WTC11 (cell line): Measurements from ENCODE around the gene ITGA5. TPM values are rescaled to one million over a fixed set of nuclear protein-coding genes. Genes with fewer than 3 reads are reported as not detected.

ENCODE experiments used
- ATAC-seq: fragments of 200-7000 bp; cut with Tn5 transposase; 2 replicates; pipeline ENCODE4 v1.10.0; 2021; ENCODE audit warnings: mild to moderate bottlenecking, moderate library complexity
- CTCF ChIA-PET: fragments of 300-600 bp; sonication (Branson Sonifier 250); formaldehyde crosslinking; loops from one replicate; lab custom pipeline; 2021; ENCODE audit warnings: antibody characterized with exemption; lab: Charles Lee
- POLR2A ChIA-PET: fragments of 350-600 bp; sonication (Branson Sonifier 250); formaldehyde crosslinking; loops from one replicate; lab custom pipeline; 2021; ENCODE audit warnings: antibody characterized with exemption; lab: Charles Lee
- DNase-seq: peaks from one replicate; pipeline ENCODE4 v3.0.0; 2021; ENCODE audit warnings: low spot score
- H3K27ac Mint-ChIP-seq: 2 replicates; pipeline ENCODE4 v1.8.0; 2021; ENCODE audit warnings: mixed read lengths
- H3K27me3 Mint-ChIP-seq: 2 replicates; pipeline ENCODE4 v1.8.0; 2021; ENCODE audit warnings: low read depth, mild to moderate bottlenecking, moderate library complexity, mixed read lengths
- H3K36me3 Mint-ChIP-seq: 2 replicates; pipeline ENCODE4 v1.8.0; 2021; ENCODE audit warnings: mixed read lengths
- H3K4me1 Mint-ChIP-seq: 2 replicates; pipeline ENCODE4 v1.8.0; 2022; ENCODE audit warnings: mixed read lengths
- H3K4me3 Mint-ChIP-seq: 2 replicates; pipeline ENCODE4 v1.8.0; 2021; ENCODE audit warnings: mild to moderate bottlenecking, moderate library complexity, mixed read lengths
- H3K9me3 Mint-ChIP-seq: 2 replicates; pipeline ENCODE4 v1.8.0; 2021; ENCODE audit warnings: mixed read lengths
- ARID4B ChIP-seq: sonication (generic); formaldehyde crosslinking; IDR thresholded peaks from 2 replicates; pipeline ENCODE4 v1.8.0; 2023; ENCODE audit warnings: missing genetic modification reagents, mild to moderate bottlenecking, borderline replicate concordance
- ATF2 ChIP-seq: sonication (generic); formaldehyde crosslinking; IDR thresholded peaks from 2 replicates; pipeline ENCODE4 v1.8.1; 2022; ENCODE audit warnings: low read depth, missing genetic modification reagents, borderline replicate concordance
- ATF3 ChIP-seq: sonication (generic); formaldehyde crosslinking; conservative IDR thresholded peaks from 2 replicates; pipeline ENCODE4 v1.8.1; 2022; ENCODE audit warnings: mild to moderate bottlenecking, missing genetic modification reagents
- ATF6 ChIP-seq: sonication (generic); formaldehyde crosslinking; IDR thresholded peaks from 2 replicates; pipeline ENCODE4 v1.8.1; 2023; ENCODE audit warnings: mild to moderate bottlenecking, missing genetic modification reagents
- CBFB ChIP-seq: sonication (generic); formaldehyde crosslinking; IDR thresholded peaks from 2 replicates; pipeline ENCODE4 v1.8.1; 2022; ENCODE audit warnings: mild to moderate bottlenecking, low read depth, missing genetic modification reagents
- CREM ChIP-seq: sonication (generic); formaldehyde crosslinking; IDR thresholded peaks from 2 replicates; pipeline ENCODE4 v1.8.1; 2022; ENCODE audit warnings: mild to moderate bottlenecking, missing genetic modification reagents, moderate library complexity
- E2F5 ChIP-seq: sonication (generic); formaldehyde crosslinking; IDR thresholded peaks from 2 replicates; pipeline ENCODE4 v1.8.1; 2022; ENCODE audit warnings: mild to moderate bottlenecking, moderate library complexity, missing genetic modification reagents
- EMX1 ChIP-seq: fragments of 250-450 bp; sonication (Bioruptor Pico); IDR thresholded peaks from 2 replicates; pipeline ENCODE4 v1.8.0; 2021; ENCODE audit warnings: mild to moderate bottlenecking
- FOXJ3 ChIP-seq: sonication (generic); formaldehyde crosslinking; IDR thresholded peaks from 2 replicates; pipeline ENCODE4 v1.9.0; 2021; ENCODE audit warnings: missing genetic modification reagents, mild to moderate bottlenecking, borderline replicate concordance
- FOXP4 ChIP-seq: sonication (generic); formaldehyde crosslinking; IDR thresholded peaks from 2 replicates; pipeline ENCODE4 v1.8.0; 2022; ENCODE audit warnings: mild to moderate bottlenecking, missing genetic modification reagents
- GABPB1 ChIP-seq: sonication (generic); formaldehyde crosslinking; IDR thresholded peaks from 2 replicates; pipeline ENCODE4 v1.8.1; 2023; ENCODE audit warnings: mild to moderate bottlenecking, missing genetic modification reagents
- HMGXB4 ChIP-seq: sonication (generic); formaldehyde crosslinking; IDR thresholded peaks from 2 replicates; pipeline ENCODE4 v1.8.1; 2023; ENCODE audit warnings: mild to moderate bottlenecking, moderate library complexity, missing genetic modification reagents
- MLX ChIP-seq: sonication (generic); formaldehyde crosslinking; IDR thresholded peaks from 2 replicates; pipeline ENCODE4 v1.8.1; 2023; ENCODE audit warnings: mild to moderate bottlenecking, missing genetic modification reagents, moderate library complexity
- OVOL2 ChIP-seq: fragments of 250-450 bp; sonication (Bioruptor Pico); IDR thresholded peaks from 2 replicates; pipeline ENCODE4 v1.9.0; 2021; ENCODE audit warnings: mild to moderate bottlenecking, borderline replicate concordance
- ZMAT4 ChIP-seq: fragments of 250-450 bp; sonication (Bioruptor Pico); IDR thresholded peaks from 2 replicates; pipeline ENCODE4 v1.9.0; 2021; ENCODE audit warnings: mild to moderate bottlenecking
- ZNF121 ChIP-seq: sonication (generic); formaldehyde crosslinking; IDR thresholded peaks from 2 replicates; pipeline ENCODE4 v1.8.0; 2023; ENCODE audit warnings: missing genetic modification reagents
- ZNF263 ChIP-seq: sonication (generic); formaldehyde crosslinking; IDR thresholded peaks from 2 replicates; pipeline ENCODE4 v1.8.1; 2022; ENCODE audit warnings: low read depth, mild to moderate bottlenecking, moderate library complexity, missing genetic modification reagents
- ZNF416 ChIP-seq: fragments of 250-450 bp; sonication (Bioruptor Pico); IDR thresholded peaks from 2 replicates; pipeline ENCODE4 v1.9.0; 2021; ENCODE audit warnings: mild to moderate bottlenecking, inconsistent platforms
- total RNA-seq: library from RNA; stranded (reverse); gene quantifications from 3 replicates; pipeline ENCODE4 v1.2.3, GENCODE V29; 2021

ITGA5 gene
- total RNA-seq, 1 experiment from 2014 or later: 21.9 TPM

GRCh38 chr12:54405573-54405972 is 13.5 kb downstream of the ITGA5 start:
- TF ChIP-seq E2F5 (CRISPR knock-in tag): no peak
- TF ChIP-seq ATF3 (CRISPR knock-in tag): no peak
- no peak for TF ChIP-seq HMGXB4
- no peak for TF ChIP-seq ARID4B (CRISPR knock-in tag)
- TF ChIP-seq EMX1 (CRISPR knock-in tag): no peak
- no peak for TF ChIP-seq GABPB1 (CRISPR knock-in tag)
- no peak for TF ChIP-seq ZNF416
- no peak for TF ChIP-seq ZNF121 (CRISPR knock-in tag)
- TF ChIP-seq ZNF263: no peak
- no peak for TF ChIP-seq ZMAT4 (CRISPR knock-in tag)
- no peak for TF ChIP-seq FOXP4 (CRISPR knock-in tag)
- no peak for TF ChIP-seq OVOL2
- no peak for TF ChIP-seq CBFB
- no peak for TF ChIP-seq MLX (CRISPR knock-in tag)
- TF ChIP-seq FOXJ3 (CRISPR knock-in tag): no peak
- ChIA-PET CTCF (interaction anchor here (0.9 to 11.3 kb wide), 4 partner anchors 10 to 36 kb away, joined by 3 to 361 read pairs (median 116); no protein-coding TSS in a partner anchor), POLR2A (no interaction called here)
- no peaks in the 10 kb centered on the region for H3K9me3 Mint-ChIP-seq
- no peak for DNase-seq
- H3K4me1 Mint-ChIP-seq: peaks cover 6% of the 10 kb centered on the region; the same call in 1 of the 2 replicates
- H3K4me3 Mint-ChIP-seq: no peak overlapping the region
- no peaks in the 10 kb centered on the region for H3K27me3 Mint-ChIP-seq
- ATAC-seq: no peak
- peaks cover 25% of the 10 kb centered on the region for H3K36me3 Mint-ChIP-seq
- no peak overlapping the region for H3K27ac Mint-ChIP-seq

GRCh38 chr12:54405106-54405505 is 14.0 kb downstream of the ITGA5 start:
- ChIA-PET CTCF (interaction anchor here (0.9 to 11.3 kb wide), 6 partner anchors 11 to 175 kb away, joined by 3 to 361 read pairs (median 3); no protein-coding TSS in a partner anchor), POLR2A (no interaction called here)
- Mint-ChIP-seq H3K36me3 (peaks cover 25% of the 10 kb centered on the region), H3K4me3 (no peak overlapping the region), H3K27me3 (no peaks in the 10 kb centered on the region), H3K9me3 (no peaks in the 10 kb centered on the region), H3K27ac (no peak overlapping the region), H3K4me1 (peaks cover 6% of the 10 kb centered on the region; the same call in 1 of the 2 replicates)
- TF ChIP-seq CREM (CRISPR knock-in tag) (no peak), ATF2 (no peak), ATF6 (CRISPR knock-in tag) (no peak)
- DNase-seq (no peak), ATAC-seq (no peak)
